Smooth muscle cell (in vitro differentiated cells): Measurements from ENCODE around the gene SUV39H2. TPM values are rescaled to one million over a fixed set of nuclear protein-coding genes. Genes with fewer than 3 reads are reported as not detected.
"Not testable (repeated sequence)": the region's sequence is repeated elsewhere in the genome, so short reads cannot be mapped to it uniquely, and the experiment has no call there.

Experiments used
- DNase-seq: peaks from one replicate; lab custom pipeline; 2025; ENCODE audit not compliant: unreplicated experiment; lab: John Stamatoyannopoulos, UW
- H2AFZ ChIP-seq: fragments of 200-600 bp; sonication (generic); 2 replicates; pipeline ENCODE4 v1.6.0; 2016; ENCODE audit warnings: antibody characterized with exemption, low read depth, mild to moderate bottlenecking
- H3F3A ChIP-seq: fragments of 200-600 bp; sonication (generic); 2 replicates; pipeline ENCODE4 v1.6.0; 2017; ENCODE audit warnings: antibody characterized with exemption, low read depth
- H3K27ac ChIP-seq: fragments of 200-600 bp; sonication (generic); 2 replicates; pipeline ENCODE4 v1.5.1; 2016; ENCODE audit warnings: low read depth, mild to moderate bottlenecking
- H3K27me3 ChIP-seq: fragments of 200-600 bp; sonication (generic); 2 replicates; pipeline ENCODE4 v1.6.1; 2016; ENCODE audit warnings: low read depth, mild to moderate bottlenecking
- H3K36me3 ChIP-seq: fragments of 200-600 bp; sonication (generic); 2 replicates; pipeline ENCODE4 v1.5.1; 2016; ENCODE audit warnings: low read depth
- H3K4me1 ChIP-seq: fragments of 200-600 bp; sonication (generic); 2 replicates; pipeline ENCODE4 v1.5.1; 2016; ENCODE audit warnings: low read depth
- H3K4me2 ChIP-seq: fragments of 200-600 bp; sonication (generic); 2 replicates; pipeline ENCODE4 v1.6.0; 2016; ENCODE audit warnings: mild to moderate bottlenecking
- H3K4me3 ChIP-seq: fragments of 200-600 bp; sonication (generic); 2 replicates; pipeline ENCODE4 v1.5.1; 2016; ENCODE audit warnings: mild to moderate bottlenecking
- H3K79me2 ChIP-seq: fragments of 200-600 bp; sonication (generic); 2 replicates; pipeline ENCODE4 v1.6.0; 2016; ENCODE audit warnings: low read depth, mild to moderate bottlenecking
- H3K9ac ChIP-seq: fragments of 200-600 bp; sonication (generic); 2 replicates; pipeline ENCODE4 v1.6.0; 2016; ENCODE audit warnings: low read depth
- H3K9me3 ChIP-seq: fragments of 200-600 bp; sonication (generic); replicated peaks from 2 replicates; pipeline ENCODE4 v1.5.1; 2016; ENCODE audit warnings: low read depth
- H4K20me1 ChIP-seq: fragments of 200-600 bp; sonication (generic); 2 replicates; pipeline ENCODE4 v1.6.0; 2016; ENCODE audit warnings: low read depth
- WGBS: methylation state at CpG from one replicate; pipeline ENCODE4 v1.1.7; 2016; ENCODE audit warnings: low lambda C conversion rate; 5-methylcytosine and 5-hydroxymethylcytosine counted together
- polyA plus RNA-seq: library from polyadenylated mRNA; unstranded; fragments of >200 nt; fragmentation: Nextera tagmentation; extraction: Ambion mirVana; gene quantifications from 2 replicates; pipeline ENCODE4 v1.2.1, GENCODE V29; 2016
- total RNA-seq: library from RNA; depleted of rRNA; stranded (reverse); fragments of >200 nt; gene quantifications from 2 replicates; pipeline ENCODE4 v1.2.3, GENCODE V29; 2014
- TF ChIP-seq, protein P1 (sequence below): fragments of 200-600 bp; sonication (generic); IDR thresholded peaks from 2 replicates; pipeline ENCODE4 v1.5.1; 2017; ENCODE audit warnings: borderline replicate concordance, mild to moderate bottlenecking, antibody characterized with exemption; ENCODE audit not compliant: insufficient read depth, poor library complexity, severe bottlenecking

Gene SUV39H2
- total and polyA plus RNA-seq, 2 experiments from 2014 or later, result 7.2 to 11.0 TPM

DNA sequence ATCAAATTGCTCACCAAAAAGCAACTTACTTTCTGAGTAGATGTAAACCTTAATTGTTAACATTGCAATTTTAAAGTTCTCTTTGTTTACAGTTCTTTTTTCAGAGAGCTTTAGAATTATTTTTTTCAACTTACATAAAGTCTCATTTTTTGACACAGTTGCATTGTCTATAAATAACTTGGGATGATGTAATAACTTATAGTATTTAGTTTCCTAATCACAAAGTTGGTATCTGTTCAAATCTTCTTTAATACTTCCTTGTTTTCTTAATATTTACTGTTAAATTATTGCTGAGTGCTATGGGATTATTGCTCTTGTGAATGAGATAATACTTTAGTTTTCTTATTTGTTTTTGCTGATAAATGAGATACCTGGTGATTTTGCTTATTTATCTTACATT, 18.9 kb upstream of the SUV39H2 start:
- no peak for DNase-seq
- Histone ChIP-seq H3K4me2 (no peak overlapping the region), H3K4me3 (no peak overlapping the region), H3K9ac (no peak overlapping the region), H4K20me1 (no peaks in the 10 kb centered on the region), H3K9me3 (no peaks in the 10 kb centered on the region), H3K27ac (no peak overlapping the region), H3K4me1 (no peaks in the 10 kb centered on the region), H3F3A (no peaks in the 10 kb centered on the region), H2AFZ (no peak overlapping the region), H3K27me3 (no peaks in the 10 kb centered on the region), H3K79me2 (no peaks in the 10 kb centered on the region), H3K36me3 (peaks cover 3% of the 10 kb centered on the region)
- TF ChIP-seq, protein P1, sequence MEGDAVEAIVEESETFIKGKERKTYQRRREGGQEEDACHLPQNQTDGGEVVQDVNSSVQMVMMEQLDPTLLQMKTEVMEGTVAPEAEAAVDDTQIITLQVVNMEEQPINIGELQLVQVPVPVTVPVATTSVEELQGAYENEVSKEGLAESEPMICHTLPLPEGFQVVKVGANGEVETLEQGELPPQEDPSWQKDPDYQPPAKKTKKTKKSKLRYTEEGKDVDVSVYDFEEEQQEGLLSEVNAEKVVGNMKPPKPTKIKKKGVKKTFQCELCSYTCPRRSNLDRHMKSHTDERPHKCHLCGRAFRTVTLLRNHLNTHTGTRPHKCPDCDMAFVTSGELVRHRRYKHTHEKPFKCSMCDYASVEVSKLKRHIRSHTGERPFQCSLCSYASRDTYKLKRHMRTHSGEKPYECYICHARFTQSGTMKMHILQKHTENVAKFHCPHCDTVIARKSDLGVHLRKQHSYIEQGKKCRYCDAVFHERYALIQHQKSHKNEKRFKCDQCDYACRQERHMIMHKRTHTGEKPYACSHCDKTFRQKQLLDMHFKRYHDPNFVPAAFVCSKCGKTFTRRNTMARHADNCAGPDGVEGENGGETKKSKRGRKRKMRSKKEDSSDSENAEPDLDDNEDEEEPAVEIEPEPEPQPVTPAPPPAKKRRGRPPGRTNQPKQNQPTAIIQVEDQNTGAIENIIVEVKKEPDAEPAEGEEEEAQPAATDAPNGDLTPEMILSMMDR, result no peak

DNA sequence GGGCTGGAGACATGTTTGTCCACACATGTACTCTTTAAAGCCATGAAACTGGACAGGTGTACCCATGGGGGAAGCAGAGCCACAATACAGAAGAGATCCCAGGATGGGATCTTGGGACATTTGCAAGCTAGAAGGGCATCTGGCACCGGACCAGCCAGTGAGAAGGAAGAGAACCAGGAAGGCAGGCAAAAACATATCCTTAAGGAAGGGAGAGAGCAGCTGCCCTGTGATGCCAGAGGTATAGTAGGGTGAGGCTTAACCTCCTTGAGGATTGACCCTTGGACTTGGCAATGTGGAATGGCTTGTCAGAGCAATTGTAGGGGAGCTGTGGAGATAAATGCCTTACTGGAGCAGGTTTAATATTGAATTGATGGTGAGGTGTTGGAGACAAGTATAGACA, 17.9 kb upstream of the SUV39H2 start:
- H3K4me3 ChIP-seq, result no peak overlapping the region
- H3K9me3 ChIP-seq, result no peaks in the 10 kb centered on the region
- no peaks in the 10 kb centered on the region for H3K27me3 ChIP-seq
- H3K4me1 ChIP-seq, result no peaks in the 10 kb centered on the region
- 96% methylated on average over 1 of the region's 1 CpG for WGBS
- H2AFZ ChIP-seq, result no peak overlapping the region
- H3K9ac ChIP-seq, result no peak overlapping the region
- no peak for DNase-seq
- TF ChIP-seq, protein P1, result no peak
- peaks cover 3% of the 10 kb centered on the region for H3K36me3 ChIP-seq
- H3K4me2 ChIP-seq, result no peak overlapping the region
- H4K20me1 ChIP-seq, result no peaks in the 10 kb centered on the region
- H3K27ac ChIP-seq, result no peak overlapping the region
- H3K79me2 ChIP-seq, result no peaks in the 10 kb centered on the region
- H3F3A ChIP-seq, result no peaks in the 10 kb centered on the region

DNA sequence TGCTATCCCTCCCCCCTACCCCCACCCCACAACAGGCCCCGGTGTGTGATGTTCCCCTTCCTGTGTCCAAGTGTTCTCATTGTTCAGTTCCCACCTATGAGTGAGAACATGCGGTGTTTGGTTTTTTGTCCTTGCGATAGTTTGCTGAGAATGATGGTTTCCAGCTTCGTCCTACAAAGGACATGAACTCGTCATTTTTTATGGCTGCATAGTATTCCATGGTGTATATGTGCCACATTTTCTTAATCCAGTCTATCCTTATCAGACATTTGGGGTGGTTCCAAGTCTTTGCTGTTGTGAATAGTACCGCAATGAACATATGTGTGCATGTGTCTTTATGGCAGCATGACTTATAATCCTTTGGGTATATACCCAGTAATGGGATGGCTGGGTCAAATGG, 14.2 kb upstream of the SUV39H2 start:
- DNase-seq, H3K4me3 ChIP-seq, H3K4me1 ChIP-seq, H3K9ac ChIP-seq, H3F3A ChIP-seq, H3K27me3 ChIP-seq, H3K4me2 ChIP-seq, H2AFZ ChIP-seq, H3K36me3 ChIP-seq, H4K20me1 ChIP-seq, H3K79me2 ChIP-seq, H3K9me3 ChIP-seq, H3K27ac ChIP-seq: not testable (repeated sequence)
- 96% methylated on average over 5 of the region's 6 CpGs for WGBS

DNA sequence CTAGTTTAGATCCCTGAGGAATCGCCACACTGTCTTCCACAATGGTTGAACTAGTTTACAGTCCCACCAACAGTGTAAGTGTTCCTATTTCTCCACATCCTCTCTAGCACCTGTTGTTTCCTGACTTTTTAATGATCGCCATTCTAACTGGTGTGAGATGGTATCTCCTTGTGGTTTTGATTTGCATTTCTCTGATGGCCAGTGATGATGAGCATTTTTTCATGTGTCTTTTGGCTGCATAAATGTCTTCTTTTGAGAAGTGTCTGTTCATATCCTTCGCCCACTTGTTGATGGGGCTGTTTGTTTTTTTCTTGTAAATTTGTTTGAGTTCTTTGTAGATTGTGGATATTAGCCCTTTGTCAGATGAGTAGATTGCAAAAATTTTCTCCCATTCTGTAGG, 13.8 kb upstream of the SUV39H2 start:
- not testable (repeated sequence) for H3K9me3 ChIP-seq, H3K27me3 ChIP-seq, H2AFZ ChIP-seq, H3K4me3 ChIP-seq, H3F3A ChIP-seq, H4K20me1 ChIP-seq, H3K9ac ChIP-seq, H3K27ac ChIP-seq, DNase-seq, H3K79me2 ChIP-seq, H3K4me2 ChIP-seq, H3K36me3 ChIP-seq, H3K4me1 ChIP-seq
- 100% methylated on average over 3 of the region's 3 CpGs for WGBS

DNA sequence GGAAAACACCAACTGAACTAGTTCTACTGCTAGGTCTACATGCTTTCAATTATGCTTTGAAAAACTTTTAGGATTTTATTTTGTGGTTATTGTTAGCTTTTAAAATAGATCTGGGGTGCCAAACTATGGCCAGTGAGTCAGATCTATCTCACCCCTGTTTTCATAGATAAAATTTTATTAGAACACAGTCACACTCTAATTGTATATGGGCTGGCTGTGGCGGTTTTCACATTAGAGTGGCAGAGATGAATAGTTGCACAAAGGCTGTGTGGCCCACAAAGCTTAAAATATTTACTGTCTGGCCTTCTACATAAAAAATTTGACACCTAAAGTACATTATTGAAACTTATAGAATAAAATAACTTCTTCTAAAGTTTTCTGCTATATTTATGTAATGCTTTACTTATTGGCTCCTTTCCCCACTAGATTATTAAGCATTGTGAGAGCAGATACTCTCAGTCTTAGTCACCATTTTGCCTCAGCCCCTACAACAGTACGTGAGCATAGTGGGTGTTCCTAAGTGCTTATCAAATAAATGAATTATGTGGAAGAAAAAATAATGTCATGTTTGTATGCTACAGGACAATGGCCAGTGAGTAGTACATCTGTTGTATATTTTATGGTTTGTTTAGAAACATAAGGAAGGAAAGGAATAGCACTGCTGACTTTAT, 5.4 kb upstream of the SUV39H2 start:
- Histone ChIP-seq H3K4me2 (no peak overlapping the region), H3K79me2 (peaks cover 6% of the 10 kb centered on the region), H3K9me3 (no peaks in the 10 kb centered on the region), H4K20me1 (no peaks in the 10 kb centered on the region), H3K4me1 (peaks cover 9% of the 10 kb centered on the region), H3K36me3 (peaks cover 3% of the 10 kb centered on the region), H3K9ac (no peak overlapping the region), H3K27ac (no peak overlapping the region), H3K4me3 (no peak overlapping the region), H2AFZ (no peak overlapping the region), H3K27me3 (no peaks in the 10 kb centered on the region), H3F3A (no peaks in the 10 kb centered on the region)
- no peak for DNase-seq
- TF ChIP-seq, protein P1, result no peak
- 63% methylated on average over 2 of the region's 2 CpGs for WGBS
